Keratinocyte (primary cell): Measurements from ENCODE around the gene RABEP1. TPM values are rescaled to one million over a fixed set of nuclear protein-coding genes. Genes with fewer than 3 reads are reported as not detected.

Experiments used
- DNase-seq: peaks from one replicate; pipeline ENCODE4 v3.0.0-alpha.2; 2011; ENCODE audit warnings: low read depth, missing footprints, low spot score
- FAIRE-seq: peaks from 2 replicates; lab custom pipeline; 2011; peaks lifted over from hg19 to GRCh38; lab: Jason Lieb, UNC
- H2AFZ ChIP-seq: 2 replicates; pipeline ENCODE4 v1.6.0; 2012; ENCODE audit warnings: low read length, control low read depth, inconsistent platforms; ENCODE audit not compliant: control insufficient read depth
- H3K27ac ChIP-seq: 2 replicates; pipeline ENCODE4 v1.5.1; 2011; ENCODE audit warnings: low read length; ENCODE audit not compliant: control insufficient read depth, insufficient read depth
- H3K27me3 ChIP-seq: 3 replicates; pipeline ENCODE4 v1.6.0; 2011; ENCODE audit warnings: low read length; ENCODE audit not compliant: control insufficient read depth, insufficient read depth; ENCODE audit errors: extremely low read depth
- H3K36me3 ChIP-seq, 2 experiments: 2 replicates in 1 of 2; 3 replicates in 1 of 2; pipeline ENCODE4 v1.5.1; 2011; ENCODE audit warnings: low read length in 2 of 2, mild to moderate bottlenecking in 1 of 2; ENCODE audit not compliant: control insufficient read depth in 2 of 2, insufficient read depth in 2 of 2; ENCODE audit errors: extremely low read depth in 1 of 2
- H3K4me1 ChIP-seq: 3 replicates; pipeline ENCODE4 v1.5.1; 2011; ENCODE audit warnings: low read length; ENCODE audit not compliant: control insufficient read depth, insufficient read depth; ENCODE audit errors: extremely low read depth
- H3K4me2 ChIP-seq: 3 replicates; pipeline ENCODE4 v1.6.0; 2011; ENCODE audit warnings: low read depth, low read length; ENCODE audit not compliant: control insufficient read depth, insufficient read depth; ENCODE audit errors: extremely low read depth
- H3K4me3 ChIP-seq, 3 experiments: fragments of 200-600 bp in 1 of 3; sonication (generic) in 1 of 3; 2 replicates in 2 of 3; 3 replicates in 1 of 3; pipeline ENCODE4 v1.5.1; 2011 to 2016; ENCODE audit warnings: low read length in 3 of 3, mild to moderate bottlenecking in 3 of 3, control low read depth in 2 of 3, inconsistent platforms in 1 of 3, low read depth in 1 of 3, mixed read lengths in 1 of 3, mixed run types in 1 of 3, moderate library complexity in 1 of 3; ENCODE audit not compliant: control insufficient read depth in 2 of 3, insufficient read depth in 2 of 3; ENCODE audit errors: extremely low read depth in 1 of 3
- H3K79me2 ChIP-seq: 2 replicates; pipeline ENCODE4 v1.6.0; 2012; ENCODE audit warnings: low read length; ENCODE audit not compliant: control insufficient read depth, insufficient read depth
- H3K9ac ChIP-seq: 3 replicates; pipeline ENCODE4 v1.6.0; 2011; ENCODE audit warnings: low read length; ENCODE audit not compliant: control insufficient read depth, insufficient read depth; ENCODE audit errors: extremely low read depth
- H3K9me1 ChIP-seq: 3 replicates; pipeline ENCODE4 v1.6.0; 2011; ENCODE audit warnings: low read length; ENCODE audit not compliant: control insufficient read depth, insufficient read depth; ENCODE audit errors: extremely low read depth
- H3K9me3 ChIP-seq: 2 replicates; pipeline ENCODE4 v1.5.1; 2012; ENCODE audit warnings: low read depth, low read length; ENCODE audit not compliant: control insufficient read depth
- H4K20me1 ChIP-seq: 3 replicates; pipeline ENCODE4 v1.6.0; 2011; ENCODE audit warnings: low read length; ENCODE audit not compliant: control insufficient read depth, insufficient read depth; ENCODE audit errors: extremely low read depth
- EZH2 ChIP-seq: IDR thresholded peaks from one replicate; pipeline ENCODE4 v1.6.1; 2012; ENCODE audit warnings: inconsistent platforms, mild to moderate bottlenecking, low read length, moderate library complexity
- dilution Hi-C: fragments of 300-500 bp; cut with MboI; formaldehyde crosslinking; loops from one replicate; pipeline ENCODE4 v1.7.0; 2020; ENCODE audit warnings: low sequenced_read_pairs; ENCODE audit not compliant: extremely low pct_ligation_motif_present
- polyA plus RNA-seq, 5 experiments: library from polyadenylated mRNA; depleted of rRNA in 3 of 5; stranded (reverse) in 3 of 5; stranded (forward) in 1 of 5; unstranded in 1 of 5; fragments of >200 nt; gene quantifications; 1 replicate in 1 of 5; 2 replicates in 3 of 5; 3 replicates in 1 of 5; pipeline versions ENCODE4 v1.2.1 to v1.2.3, GENCODE V29; 2011 to 2012; ENCODE audit warnings: missing spikeins in 2 of 5, low read depth in 1 of 5, low replicate concordance in 1 of 5
- TF ChIP-seq, protein P1 (sequence below), 3 experiments: IDR thresholded peaks in 1 of 3; conservative IDR thresholded peaks in 1 of 3; optimal IDR thresholded peaks in 1 of 3; 2 replicates in 2 of 3; 3 replicates in 1 of 3; pipeline versions ENCODE3 to v1.5.1; 2011; ENCODE audit warnings: low read length in 3 of 3, mild to moderate bottlenecking in 3 of 3, moderate library complexity in 2 of 3, control low read depth in 1 of 3, inconsistent platforms in 1 of 3; ENCODE audit not compliant: insufficient read depth in 2 of 3; ENCODE audit errors: extremely low read depth in 1 of 3

Gene RABEP1
- polyA plus RNA-seq, 1 donor (not counting 4 experiments of a cell fraction or from before 2014, with no cell fraction given): 27.1 TPM

DNA sequence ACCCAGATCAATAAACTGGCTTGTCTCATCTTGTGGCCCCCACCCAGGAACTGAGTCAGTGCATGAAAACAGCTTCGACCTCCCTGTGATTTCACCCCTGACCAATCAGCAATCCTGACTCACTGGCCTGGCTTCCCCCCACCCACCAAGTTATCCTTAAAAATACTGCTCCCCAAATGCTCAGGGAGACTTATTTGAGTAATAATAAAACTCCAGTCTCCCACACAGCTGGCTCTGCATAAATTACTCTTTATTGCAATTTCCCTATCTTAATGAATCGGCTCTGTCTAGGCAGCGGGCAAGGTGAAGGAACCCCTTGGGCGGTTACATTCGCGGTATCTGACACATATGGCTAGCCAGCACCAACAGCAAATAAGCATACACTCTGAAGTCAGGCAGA is 9.8 kb upstream of the RABEP1 start:
- TF ChIP-seq EZH2: no peak
- TF ChIP-seq, protein P1, sequence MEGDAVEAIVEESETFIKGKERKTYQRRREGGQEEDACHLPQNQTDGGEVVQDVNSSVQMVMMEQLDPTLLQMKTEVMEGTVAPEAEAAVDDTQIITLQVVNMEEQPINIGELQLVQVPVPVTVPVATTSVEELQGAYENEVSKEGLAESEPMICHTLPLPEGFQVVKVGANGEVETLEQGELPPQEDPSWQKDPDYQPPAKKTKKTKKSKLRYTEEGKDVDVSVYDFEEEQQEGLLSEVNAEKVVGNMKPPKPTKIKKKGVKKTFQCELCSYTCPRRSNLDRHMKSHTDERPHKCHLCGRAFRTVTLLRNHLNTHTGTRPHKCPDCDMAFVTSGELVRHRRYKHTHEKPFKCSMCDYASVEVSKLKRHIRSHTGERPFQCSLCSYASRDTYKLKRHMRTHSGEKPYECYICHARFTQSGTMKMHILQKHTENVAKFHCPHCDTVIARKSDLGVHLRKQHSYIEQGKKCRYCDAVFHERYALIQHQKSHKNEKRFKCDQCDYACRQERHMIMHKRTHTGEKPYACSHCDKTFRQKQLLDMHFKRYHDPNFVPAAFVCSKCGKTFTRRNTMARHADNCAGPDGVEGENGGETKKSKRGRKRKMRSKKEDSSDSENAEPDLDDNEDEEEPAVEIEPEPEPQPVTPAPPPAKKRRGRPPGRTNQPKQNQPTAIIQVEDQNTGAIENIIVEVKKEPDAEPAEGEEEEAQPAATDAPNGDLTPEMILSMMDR (optimal IDR thresholded peaks at IDR 0.05 in 1 of 3, IDR thresholded peaks at IDR 0.05 in 1 of 3, conservative IDR thresholded peaks at IDR 0.05 in 1 of 3; ENCODE audit: extremely low read depth in 1 of 3, insufficient read depth in 2 of 3, low read length in 3 of 3): no peak
- H3K79me2 ChIP-seq: no peaks in the 10 kb centered on the region

DNA sequence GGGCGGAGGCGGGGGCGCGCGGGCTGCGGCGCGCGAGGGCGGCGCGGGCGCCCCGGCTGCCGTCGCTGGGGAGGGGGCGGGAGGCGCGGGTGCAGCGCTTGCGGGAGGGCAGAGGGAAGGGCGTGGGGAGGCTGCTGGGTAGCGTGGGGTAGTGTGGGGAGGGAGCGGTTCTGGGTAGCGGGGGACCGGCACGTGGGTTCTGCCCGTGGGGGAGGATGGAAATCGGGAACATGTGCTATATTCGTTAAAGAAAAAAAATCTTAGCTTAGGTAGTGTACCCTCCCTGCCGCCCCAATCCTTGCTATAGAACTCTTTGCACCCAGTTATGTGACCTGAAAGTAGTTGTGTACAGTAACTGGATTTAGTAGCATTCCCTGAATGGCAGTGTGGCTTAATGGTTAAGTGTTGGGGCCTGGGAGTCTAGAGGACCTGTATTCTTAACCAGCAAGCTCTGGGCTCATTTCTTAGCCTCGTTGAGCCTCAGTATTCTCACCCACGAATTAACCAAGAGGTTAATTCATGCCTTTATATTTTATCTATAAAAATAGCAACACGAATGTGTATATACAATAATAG is 646 bp downstream of the RABEP1 start:
- dilution Hi-C loops: no loop called here
- no peaks in the 10 kb centered on the region for H3K36me3 ChIP-seq
- H3K9ac ChIP-seq: peak overlapping the region; percentile 77
- H3K27ac ChIP-seq: peak overlapping the region; percentile 68
- no peaks in the 10 kb centered on the region for H3K9me1 ChIP-seq
- H3K4me2 ChIP-seq: peak overlapping the region; percentile 61
- peaks cover 4% of the 10 kb centered on the region for H4K20me1 ChIP-seq
- TF ChIP-seq, protein P1 (optimal IDR thresholded peaks at IDR 0.05 in 1 of 3, IDR thresholded peaks at IDR 0.05 in 1 of 3, conservative IDR thresholded peaks at IDR 0.05 in 1 of 3; ENCODE audit: extremely low read depth in 1 of 3, insufficient read depth in 2 of 3, low read length in 3 of 3): no peak
- no peak for TF ChIP-seq EZH2
- no peaks in the 10 kb centered on the region for H3K27me3 ChIP-seq
- H3K9me3 ChIP-seq: no peaks in the 10 kb centered on the region
- no peak for DNase-seq
- peak overlapping the region; percentile 70 for H2AFZ ChIP-seq
- peak overlapping the region; percentile 55 to 81 (median 79) for H3K4me3 ChIP-seq
- FAIRE-seq: no peak
- peaks cover 48% of the 10 kb centered on the region for H3K79me2 ChIP-seq
- H3K4me1 ChIP-seq: peaks cover 20% of the 10 kb centered on the region

More for the DNA sequence above, 9.8 kb upstream of the RABEP1 start:
- H3K9me3 ChIP-seq: no peaks in the 10 kb centered on the region
- no peak for DNase-seq
- no peak for FAIRE-seq
- no peaks in the 10 kb centered on the region for H3K27me3 ChIP-seq
- peaks cover 7% of the 10 kb centered on the region for H3K4me1 ChIP-seq
- no peaks in the 10 kb centered on the region for H3K36me3 ChIP-seq
- H3K9ac ChIP-seq: no peak overlapping the region
- no peak overlapping the region for H2AFZ ChIP-seq
- H3K4me2 ChIP-seq: peak overlapping the region; percentile 16
- H3K27ac ChIP-seq: no peak overlapping the region
- no peak overlapping the region for H3K4me3 ChIP-seq
- dilution Hi-C loops: no loop called here
- no peaks in the 10 kb centered on the region for H4K20me1 ChIP-seq
- H3K9me1 ChIP-seq: no peaks in the 10 kb centered on the region
